ENCODE measurements around the gene AKT3.
"Not testable (repeated sequence)": the region's sequence is repeated elsewhere in the genome, so short reads cannot be mapped to it uniquely, and the experiment has no call there.

Gene AKT3

DNA sequence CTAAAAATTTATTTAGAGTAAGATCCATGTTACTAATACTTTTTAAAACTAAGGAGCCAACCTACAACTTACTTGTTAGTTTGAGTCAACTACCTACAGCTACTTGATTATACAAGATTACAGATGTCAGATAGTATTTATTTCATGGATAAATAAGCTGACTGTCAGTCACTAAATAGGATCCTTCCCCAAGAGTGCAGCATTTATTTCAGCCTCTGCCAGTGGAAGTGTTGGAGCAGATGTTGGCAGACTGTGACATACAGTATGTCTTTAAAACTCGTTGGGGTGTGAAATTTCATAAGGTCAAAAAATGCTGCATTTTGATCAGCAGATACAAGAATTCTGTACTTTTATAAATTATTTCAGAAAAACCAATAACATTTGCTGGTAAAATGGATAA lies 156.2 kb downstream of the AKT3 start:
- DNase-seq (ENCODE audit: low read depth) = no peak

DNA sequence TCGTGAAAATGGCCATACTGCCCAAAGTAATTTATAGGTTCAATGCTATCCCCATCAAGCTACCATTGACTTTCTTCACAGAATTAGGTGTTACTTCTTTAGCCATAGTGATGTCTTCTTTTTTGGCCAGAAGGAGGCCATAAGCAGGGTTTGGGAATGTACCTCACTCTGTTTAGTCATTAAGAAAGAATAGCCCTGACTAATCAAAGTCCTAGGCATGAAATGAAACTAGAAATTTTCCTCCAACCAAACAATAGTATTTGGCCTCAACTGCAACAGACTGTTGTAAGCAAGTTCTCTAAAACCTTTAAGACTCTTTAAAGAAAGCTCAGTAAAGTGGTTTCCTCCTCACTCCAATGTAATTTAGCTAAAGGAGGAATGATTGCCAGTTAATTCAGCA lies 163.9 kb downstream of the AKT3 start:
- DNase-seq (ENCODE audit: low read depth) = peak; percentile 20

GRCh38 chr1:243680860-243681259 lies 169.2 kb downstream of the AKT3 start:
- no peak for DNase-seq (ENCODE audit: low read depth)

DNA sequence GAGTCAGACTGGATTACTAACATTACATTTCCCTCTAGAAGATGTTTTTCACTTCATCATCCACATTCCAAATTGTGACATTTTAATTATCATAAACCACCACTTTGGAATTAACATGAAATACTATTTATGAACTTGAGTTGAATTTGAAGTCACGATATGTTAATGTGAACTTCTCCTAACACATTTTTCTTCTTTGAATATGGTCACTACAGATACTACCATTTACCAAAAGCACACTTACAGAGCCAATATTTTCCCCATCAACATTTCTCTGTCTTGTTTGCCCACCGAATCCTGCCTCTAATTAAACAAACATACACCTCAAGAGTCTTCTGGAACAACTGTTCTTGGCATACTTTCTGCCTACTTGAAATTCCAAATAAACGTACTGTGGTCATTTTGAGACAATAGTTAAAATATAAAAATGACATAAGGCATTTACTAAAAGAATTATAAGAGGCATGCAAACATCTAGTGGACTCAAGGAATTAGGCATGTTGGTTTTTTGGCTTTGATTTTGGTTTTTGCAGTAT lies 177.4 kb downstream of the AKT3 start:
- no peak for DNase-seq (ENCODE audit: low read depth)

DNA sequence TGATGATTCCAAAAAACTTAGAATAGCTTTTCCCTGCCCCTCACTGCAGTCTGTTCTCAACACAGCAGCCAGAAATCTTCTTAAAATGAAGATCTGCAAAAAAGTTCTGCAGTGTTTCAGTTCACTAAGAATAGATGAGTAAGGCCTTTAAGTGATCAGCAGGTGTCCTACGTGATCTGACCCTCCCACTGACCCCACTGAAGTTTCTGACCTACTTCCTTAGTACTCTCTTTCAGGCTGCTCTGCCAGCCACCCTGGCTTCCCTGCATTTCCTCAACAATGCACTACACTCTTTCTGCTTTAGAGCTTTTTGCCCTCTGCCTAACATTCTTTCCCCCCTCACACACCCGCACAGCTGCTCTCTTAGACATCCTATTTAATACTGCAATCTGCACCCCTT lies 182.5 kb downstream of the AKT3 start:
- no peak for DNase-seq (ENCODE audit: low read depth)

- no peak for DNase-seq (ENCODE audit: low read depth)
Observed at GRCh38 chr1:243667133-243667532, 182.9 kb downstream of the AKT3 start.

DNA sequence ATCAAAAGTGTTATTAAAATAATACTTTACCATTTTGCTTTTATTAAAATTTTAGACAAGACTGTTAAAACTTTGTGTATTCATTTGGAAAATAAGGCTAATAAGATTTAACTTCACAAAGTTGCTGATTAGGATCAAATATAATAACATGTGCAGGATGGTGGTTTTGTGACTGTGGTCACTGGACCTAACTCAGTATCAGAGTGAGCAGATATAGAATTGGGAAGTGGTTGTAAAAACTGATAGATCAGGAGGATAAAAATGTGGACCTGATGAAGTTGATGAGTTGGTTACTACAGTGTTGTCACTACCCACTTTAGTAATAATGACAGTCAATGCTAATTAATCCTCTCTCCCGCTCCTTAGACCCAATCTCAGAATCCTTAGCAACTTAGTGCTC lies 186.4 kb downstream of the AKT3 start:
- no peak for DNase-seq (ENCODE audit: low read depth)

DNA sequence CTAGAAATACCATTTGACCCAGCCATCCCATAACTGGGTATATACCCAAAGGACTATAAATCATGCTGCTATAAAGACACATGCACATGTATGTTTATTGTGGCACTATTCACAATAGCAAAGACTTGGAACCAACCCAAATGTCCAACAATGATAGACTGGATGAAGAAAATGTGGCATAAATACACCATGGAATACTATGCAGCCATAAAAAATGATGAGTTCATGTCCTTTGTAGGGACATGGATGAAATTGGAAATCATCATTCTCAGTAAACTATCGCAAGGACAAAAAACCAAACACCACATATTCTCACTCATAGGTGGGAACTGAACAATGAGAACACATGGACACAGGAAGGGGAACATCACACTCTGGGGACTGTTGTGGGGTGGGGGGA lies 187.9 kb downstream of the AKT3 start:
- not testable (repeated sequence) for DNase-seq (ENCODE audit: low read depth)

DNA sequence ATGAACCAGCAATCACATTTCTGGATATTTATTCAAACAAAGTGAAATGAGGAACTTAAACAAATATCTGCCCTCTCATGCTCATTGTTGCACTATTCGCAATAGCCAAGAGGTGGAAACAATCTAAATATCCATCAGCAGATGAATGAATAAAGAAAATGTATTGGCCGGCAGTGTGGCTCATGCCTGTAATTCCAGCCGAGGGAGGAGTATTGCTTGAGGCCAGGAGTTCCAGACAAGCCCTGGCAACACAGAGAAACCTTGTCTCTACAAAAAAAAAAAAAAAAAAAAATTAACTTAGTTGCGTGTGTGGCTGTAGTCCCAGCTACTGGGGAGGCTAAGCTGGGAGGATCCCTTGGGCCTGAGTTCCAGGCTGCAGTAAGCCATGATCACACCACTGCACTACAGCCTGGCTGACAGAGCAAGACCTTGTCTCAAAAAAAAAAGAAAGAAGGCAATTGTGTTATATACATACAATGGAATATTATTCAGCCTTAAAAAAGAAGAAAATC lies 191.4 kb downstream of the AKT3 start:
- DNase-seq (ENCODE audit: low read depth) = peak; percentile 5

DNA sequence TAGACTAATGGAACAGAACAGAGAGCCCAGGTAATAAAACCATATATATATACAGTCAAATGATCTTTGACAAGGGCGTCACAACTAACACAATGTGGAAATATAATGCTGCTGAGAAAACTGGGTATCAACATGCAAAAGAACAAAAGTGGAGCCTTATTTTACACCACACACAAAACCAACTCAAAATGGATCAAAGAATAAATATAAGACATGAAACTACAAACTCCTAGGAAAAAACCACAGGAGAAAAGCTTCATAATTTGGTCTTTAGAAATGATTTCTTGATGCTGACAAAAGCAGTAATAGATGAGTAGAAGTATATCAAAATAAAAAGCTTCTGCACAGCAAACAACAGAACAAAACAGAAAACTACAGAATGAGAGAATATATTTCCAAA lies 192.2 kb downstream of the AKT3 start:
- no peak for DNase-seq (ENCODE audit: low read depth)

GRCh38 chr1:243649530-243649929 lies 200.5 kb downstream of the AKT3 start:
- not testable (repeated sequence) for DNase-seq (ENCODE audit: low read depth)

DNA sequence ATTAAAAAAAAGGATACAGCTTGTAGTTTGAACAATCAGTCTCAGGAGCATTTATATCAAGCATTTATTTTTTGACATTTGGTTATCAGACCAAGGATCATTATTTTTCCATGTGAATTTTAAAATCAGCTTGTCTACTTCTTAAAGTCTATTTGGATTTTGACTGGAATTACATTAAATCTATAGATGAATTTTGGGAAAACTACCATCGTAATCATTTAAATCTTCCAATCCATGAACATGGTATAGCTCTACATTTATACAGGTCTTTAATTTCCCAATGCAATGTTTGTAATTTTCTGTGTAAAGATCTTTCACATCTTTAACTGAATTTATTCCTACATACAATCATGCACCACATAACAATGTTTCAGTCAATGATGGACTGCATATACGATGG lies 203.2 kb downstream of the AKT3 start:
- DNase-seq (ENCODE audit: low read depth) = no peak

DNA sequence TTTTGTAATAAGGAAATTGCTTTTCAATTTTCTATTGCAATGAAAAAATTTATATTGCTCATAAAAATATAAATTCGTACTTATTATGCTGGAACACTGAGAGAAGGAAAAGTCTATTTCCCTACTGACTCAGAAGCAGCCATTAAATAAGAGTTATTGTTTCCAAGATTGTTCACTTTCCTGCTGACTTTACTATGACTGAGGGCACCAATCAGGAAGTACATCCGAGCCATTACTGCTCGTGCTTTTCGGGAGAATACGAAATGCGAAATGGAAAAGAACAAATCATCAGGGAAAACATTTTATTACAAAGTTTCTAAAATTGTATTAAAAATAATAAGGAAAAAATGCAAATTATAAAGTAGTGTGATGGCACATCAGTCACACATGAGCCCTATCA lies 204.8 kb downstream of the AKT3 start:
- no peak for DNase-seq (ENCODE audit: low read depth)

DNA sequence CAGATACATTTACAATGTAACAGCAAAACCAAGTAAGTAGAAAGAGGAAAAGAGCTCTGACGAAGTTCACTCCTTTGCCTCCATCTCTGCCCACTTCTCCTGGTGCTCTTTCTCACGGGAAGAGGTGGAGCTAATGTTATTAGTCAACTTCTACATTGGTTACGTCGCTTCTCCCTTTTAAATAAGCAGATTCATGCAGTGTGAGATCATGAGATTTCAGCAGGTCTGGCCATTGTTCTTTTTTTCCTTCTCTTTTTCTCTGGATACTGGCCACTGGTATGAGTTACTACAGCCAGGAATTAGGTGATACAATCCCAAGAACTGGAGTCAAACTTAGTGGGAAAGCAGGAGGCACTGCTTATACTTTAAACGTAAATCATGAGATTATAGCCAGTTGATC lies 207.1 kb downstream of the AKT3 start:
- DNase-seq (ENCODE audit: low read depth) = peak; percentile 49

DNA sequence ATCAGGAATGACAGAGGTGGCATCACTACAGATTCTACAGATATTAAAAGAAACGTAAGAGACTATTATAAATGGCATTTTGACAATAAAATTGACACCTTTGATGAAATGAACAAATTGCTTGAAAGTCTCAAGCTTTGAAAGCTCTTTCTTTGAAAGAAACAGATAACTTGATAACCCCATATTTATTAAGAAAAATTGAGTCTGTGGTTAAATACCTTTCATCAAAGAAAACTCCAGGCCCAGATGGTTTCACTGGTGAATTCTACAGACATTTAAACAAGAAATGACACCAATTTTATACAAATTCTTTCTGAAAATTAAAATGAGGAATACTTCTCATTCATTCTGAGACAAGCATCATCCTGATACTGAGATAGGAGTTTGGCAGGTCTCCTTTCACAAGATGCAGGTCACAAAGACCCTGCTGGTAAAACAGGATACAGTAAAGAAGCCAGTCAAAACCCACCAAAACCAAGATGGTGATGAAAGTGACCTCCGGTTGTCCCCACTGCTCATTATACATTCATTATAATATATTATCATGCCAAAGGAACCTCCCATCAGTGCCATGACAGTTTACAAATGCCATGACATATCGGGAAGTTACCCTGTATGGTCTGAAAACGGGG lies 210.9 kb downstream of the AKT3 start:
- no peak for DNase-seq (ENCODE audit: low read depth)

- no peak for DNase-seq (ENCODE audit: low read depth)
Observed at GRCh38 chr1:243638186-243638585, 211.9 kb downstream of the AKT3 start.

DNA sequence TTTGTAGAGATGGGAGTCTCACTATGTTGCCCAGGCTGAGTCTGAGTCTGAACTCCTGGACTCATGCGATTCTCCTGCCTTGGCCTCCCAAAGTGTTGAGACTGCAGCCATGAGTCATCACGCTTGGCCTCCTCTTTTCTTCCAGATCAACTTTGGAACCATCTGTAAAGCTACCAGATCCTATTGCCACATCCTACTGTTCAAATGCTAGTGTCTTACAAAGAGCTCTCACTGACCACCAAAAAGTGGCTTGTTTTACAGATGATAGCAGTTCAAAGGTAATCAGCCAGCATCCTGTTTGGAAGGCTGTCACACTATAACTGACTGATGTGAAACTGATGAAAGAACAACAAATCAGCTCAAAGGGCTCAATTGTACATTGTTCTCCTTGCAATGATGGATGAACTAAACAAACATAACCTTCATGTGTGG lies 221.6 kb downstream of the AKT3 start:
- peak; percentile 35 for DNase-seq (ENCODE audit: low read depth)

GRCh38 chr1:243623841-243624240 lies 226.2 kb downstream of the AKT3 start:
- DNase-seq (ENCODE audit: low read depth) = peak; percentile 82

DNA sequence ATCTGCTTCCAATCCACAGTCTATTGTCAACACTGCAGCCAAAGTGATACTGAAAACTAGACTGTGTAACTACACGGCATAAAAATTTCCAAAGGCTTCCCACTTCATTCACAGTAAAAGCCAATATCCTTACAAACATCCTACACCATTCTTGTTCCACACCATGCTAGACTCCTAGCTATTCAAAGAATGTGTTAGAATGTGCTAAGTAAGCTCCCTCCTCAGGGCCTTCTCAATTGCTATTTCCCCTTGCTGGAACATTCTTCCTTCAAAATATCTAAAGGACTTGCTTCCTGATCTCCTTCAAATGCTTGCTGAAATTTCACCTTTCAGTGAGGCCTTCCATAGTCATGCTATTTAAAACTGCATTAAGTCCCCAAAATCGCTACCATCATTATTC lies 228.1 kb downstream of the AKT3 start:
- DNase-seq (ENCODE audit: low read depth) = peak; percentile 57

- DNase-seq (ENCODE audit: low read depth) = no peak
Observed at GRCh38 chr1:243620096-243620495, 229.9 kb downstream of the AKT3 start.

DNA sequence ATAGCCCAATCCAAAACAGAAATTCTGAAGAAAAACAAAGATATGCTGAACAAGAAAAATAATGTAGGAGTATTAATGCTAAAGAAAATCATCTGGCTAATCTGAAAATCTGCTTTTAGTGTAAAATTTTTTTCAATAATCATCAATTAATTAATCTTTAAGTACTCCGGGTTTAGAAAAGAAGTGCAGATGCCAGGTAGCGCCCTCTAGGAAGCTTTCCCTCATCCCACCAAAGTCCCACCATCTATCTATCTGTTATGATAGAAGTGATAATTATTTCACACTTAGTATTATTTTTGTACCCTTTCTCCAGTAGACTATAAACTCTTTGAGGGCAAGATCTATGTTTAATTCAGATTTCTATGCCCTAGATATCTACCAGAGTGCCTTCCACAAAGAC lies 240.3 kb downstream of the AKT3 start:
- DNase-seq (ENCODE audit: low read depth) = no peak

GRCh38 chr1:243605604-243606003 lies 244.4 kb downstream of the AKT3 start:
- DNase-seq (ENCODE audit: low read depth) = peak; percentile 52

- no peak for DNase-seq (ENCODE audit: low read depth)
Observed at GRCh38 chr1:243601720-243602119, 248.3 kb downstream of the AKT3 start.

- DNase-seq (ENCODE audit: low read depth) = peak; percentile 97
Observed at GRCh38 chr1:243598433-243598832, 251.6 kb downstream of the AKT3 start.
